GM18517 (cell line): Measurements from ENCODE around the gene DYNLT2B.
"Not testable (repeated sequence)": the region's sequence is repeated elsewhere in the genome, so short reads cannot be mapped to it uniquely, and the experiment has no call there.

ENCODE experiments used
- ATAC-seq: cut with Tn5 transposase; IDR thresholded peaks from one replicate; pipeline ENCODE4 v1.9.1; 2021; ENCODE audit warnings: mild to moderate bottlenecking, moderate library complexity; ENCODE audit not compliant: unreplicated experiment

DYNLT2B gene

DNA sequence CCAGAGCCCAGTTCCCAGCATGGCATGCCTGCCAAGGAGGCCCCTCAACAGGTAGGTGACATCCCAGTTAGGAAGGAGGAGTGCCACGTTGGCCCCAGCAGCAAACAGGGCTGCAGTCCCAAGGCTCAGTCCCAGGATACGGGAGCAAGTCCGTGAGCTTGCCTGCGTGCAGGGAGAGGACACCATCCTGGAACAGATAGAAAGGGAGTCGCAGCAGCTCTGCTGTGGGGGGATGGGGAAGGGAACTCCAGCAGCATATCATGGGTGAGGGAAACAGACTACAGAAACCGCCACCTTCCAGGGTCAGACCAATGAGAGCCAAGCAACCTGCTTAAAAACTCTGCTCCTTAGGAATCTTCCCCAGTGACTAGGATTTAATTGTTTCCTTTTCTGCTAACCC, 9.4 kb upstream of the DYNLT2B start:
- ATAC-seq: no peak

DNA sequence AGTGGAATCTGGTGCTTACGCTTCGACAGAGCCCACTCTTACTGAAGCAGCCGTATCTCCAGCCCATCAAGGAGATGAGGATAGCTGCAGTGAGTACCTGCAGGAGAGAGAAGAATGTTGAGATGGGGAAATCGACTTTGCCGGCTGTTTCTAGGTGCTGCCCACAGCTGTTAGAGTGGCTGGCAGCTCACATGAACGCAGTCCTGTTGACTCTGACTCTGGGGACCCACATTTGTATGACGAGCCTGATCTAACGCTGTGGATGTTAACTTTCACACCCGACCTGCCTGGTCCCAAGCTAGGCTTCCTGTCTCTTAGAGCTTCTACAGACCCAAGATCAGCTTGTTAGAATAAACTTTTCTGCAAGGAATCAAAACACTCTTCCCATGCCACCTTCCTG, 8.9 kb upstream of the DYNLT2B start:
- ATAC-seq: no peak

DNA sequence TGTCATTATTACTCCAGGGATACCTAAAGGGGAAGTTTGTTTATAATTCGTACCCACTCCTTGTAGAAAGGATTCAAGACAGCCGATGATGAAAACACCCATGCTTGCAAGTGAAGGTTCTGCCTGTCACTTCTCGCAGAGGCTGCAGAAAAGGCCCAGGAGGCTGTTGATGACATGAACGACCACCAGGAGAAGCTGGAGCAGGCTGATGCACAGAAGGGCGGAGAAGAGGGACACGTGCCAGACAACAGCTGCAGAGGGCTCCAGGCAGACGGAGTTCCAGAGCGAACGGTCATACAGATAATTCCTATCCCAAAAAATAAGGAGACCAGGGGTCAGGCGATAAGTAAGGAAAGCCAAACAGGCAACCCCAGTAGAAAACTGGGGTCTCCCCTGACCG, 5.7 kb upstream of the DYNLT2B start:
- ATAC-seq: no peak

DNA sequence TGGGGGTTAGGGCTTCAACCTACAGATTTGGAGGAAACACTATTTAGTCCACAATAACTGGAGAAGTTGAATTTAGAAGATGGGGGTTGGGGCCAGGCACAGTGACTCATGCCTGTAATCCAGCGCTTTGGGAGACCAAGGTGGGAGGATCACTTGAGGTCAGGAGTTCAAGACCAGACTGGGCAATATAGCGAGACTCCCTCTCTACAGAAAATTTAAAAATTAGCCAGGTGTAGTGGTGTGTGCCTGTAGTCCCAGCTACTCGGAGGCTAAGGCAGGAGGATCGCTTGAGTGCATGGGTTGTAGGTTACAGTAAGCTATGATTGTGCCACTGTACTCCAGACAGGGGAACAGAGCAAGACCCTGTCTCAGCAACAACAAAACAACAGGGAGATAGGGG, 5.0 kb upstream of the DYNLT2B start:
- no peak for ATAC-seq

DNA sequence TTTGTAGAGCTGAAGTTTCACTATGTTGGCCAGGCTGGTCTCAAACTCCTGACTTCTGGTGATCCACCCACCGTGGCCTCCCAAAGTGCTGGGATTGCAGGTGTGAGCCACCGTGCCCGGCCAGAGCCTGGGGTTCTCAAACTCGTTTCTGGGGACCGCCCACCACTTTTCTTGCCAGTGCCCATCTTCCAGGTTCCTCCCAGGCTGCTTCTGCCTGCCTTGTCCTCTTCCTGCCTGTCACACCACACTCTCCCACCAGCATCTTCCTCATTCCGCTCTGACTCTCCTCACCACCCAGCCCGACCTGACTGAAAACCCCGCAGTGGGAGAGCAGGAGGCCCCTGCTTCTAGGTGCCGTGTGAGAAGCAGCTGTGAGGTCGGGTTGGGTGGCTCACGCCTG, 3.1 kb upstream of the DYNLT2B start:
- no peak for ATAC-seq

DNA sequence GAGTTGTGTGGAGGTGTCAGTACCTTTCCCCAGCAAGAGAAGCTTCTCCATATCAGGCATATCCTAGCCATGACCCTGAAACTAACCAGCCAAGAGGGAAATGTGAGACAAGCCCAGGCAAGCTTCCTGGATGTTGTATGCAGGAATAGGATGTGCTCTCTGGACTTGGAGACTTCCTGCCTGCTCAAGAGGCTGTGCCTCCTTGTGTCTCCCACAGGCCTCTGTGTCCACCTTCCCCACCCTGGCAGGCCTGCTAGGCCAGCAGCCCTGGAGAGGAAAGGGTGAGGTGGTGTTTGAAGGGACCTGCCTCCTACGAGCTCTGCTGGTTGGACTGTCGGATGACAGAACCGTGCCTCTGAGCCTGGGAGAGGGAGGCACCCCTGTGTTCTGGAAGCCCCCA, 2.1 kb upstream of the DYNLT2B start:
- no peak for ATAC-seq

DNA sequence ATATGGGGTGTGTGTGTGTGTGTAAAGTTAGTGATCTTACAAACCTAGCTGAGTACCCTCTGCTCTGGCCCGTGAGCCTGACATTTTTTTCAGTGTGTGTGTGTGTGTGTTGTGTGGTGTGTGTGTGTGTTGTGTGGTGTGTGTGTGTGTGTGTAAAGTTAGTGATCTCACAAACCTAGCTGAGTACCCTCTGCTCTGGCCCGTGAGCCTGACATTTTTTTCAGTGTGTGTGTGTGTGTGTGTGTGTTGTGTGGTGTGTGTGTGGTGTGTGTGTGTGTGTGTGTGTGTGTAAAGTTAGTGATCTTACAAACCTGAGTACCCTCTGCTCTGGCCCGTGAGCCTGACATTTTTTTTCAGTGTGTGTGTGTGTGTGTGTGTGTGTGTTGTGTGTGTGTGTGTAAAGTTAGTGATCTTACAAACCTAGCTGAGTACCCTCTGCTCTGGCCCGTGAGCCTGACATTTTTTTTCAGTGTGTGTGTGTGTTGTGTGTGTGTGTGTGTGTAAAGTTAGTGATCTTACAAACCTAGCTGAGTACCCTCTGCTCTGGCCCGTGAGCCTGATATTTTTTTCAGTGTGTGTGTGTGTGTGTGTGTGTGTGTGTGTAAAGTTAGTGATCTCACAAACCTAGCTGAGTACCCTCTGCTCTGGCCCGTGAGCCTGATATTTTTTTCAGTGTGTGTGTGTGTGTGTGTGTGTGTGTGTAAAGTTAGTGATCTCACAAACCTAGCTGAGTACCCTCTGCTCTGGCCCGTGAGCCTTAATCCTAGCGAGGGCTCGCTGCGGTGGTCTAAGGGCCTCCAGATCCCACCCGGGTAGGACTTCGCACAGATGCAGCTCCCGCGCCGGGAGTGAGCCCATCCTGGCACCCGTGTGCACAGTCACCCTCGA, 997 bp downstream of the DYNLT2B start:
- not testable (repeated sequence) for ATAC-seq

DNA sequence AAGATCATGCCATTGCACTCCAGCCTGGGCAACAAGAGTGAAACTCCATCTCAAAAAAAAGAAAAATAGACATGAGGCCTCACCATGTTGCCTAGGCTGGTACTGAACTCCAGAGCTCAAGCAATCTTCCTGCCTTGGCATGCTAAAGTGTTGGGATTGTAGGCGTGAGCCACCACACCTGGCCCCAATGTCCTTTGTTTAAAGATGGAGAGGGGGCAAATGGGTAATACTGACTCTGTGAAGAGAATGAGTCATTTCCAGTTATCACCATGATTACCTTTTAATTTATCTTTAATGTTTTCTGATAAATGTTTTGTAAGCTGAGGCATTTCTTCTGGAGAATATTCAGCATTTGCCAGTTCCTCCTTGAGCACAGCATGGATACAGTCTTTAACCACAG, 2.2 kb downstream of the DYNLT2B start:
- no peak for ATAC-seq

DNA sequence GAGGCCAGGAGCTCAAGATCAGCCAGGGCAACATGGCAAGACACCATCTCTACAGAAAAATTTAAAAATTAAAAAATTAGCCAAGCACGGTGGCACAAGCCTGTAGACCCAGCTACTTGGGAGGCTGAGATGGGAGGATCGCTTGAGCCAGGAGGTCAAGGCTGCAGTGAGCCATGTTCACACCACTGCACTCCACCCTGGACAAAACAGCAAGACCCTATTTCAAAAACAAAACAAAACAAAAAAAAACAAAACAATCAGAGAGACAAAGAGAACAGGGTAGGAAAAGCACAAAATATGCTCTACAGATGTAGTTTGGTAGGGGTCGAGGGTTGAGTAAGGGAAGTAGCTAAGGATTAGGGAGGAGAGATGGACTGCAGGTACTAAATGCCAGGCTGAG, 3.4 kb downstream of the DYNLT2B start:
- no peak for ATAC-seq

DNA sequence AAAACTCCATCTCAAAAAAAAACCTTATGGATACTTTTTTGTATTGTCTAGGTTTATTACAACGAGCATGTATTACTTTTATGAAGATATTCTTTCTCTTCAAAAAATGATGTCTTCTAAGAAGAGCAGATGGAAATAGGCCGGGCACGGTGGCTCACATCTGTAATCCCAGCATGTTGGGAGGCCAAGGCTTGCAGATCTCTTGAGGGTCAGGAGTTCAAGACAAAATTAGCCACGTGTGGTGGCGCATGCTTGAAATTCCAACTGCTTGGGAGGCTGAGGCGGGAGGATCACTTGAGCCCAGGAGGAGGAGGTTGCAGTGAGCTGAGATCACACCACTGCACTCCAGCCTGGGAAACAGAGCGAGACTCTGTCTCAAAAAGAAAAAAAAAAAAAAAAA, 4.0 kb downstream of the DYNLT2B start:
- ATAC-seq: not testable (repeated sequence)

DNA sequence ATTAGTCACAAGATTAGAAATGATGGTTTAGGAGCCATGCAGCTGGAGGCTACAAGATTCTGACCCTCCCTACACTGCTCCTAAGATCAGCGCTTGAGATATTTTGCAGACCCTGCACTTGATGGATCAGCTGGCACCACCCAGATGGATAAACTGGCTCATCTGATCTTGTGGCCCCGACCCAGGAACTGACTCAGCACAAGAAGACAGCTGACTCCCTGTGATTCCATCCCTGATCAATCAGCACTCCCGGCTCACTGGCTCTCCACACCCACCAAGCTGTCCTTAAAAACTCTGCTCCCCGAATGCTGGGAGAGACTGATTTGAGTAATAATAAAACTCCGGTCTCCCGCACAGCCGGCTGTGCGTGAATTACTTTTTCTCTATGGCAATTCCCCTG, 15.1 kb downstream of the DYNLT2B start:
- ATAC-seq: not testable (repeated sequence)

DNA sequence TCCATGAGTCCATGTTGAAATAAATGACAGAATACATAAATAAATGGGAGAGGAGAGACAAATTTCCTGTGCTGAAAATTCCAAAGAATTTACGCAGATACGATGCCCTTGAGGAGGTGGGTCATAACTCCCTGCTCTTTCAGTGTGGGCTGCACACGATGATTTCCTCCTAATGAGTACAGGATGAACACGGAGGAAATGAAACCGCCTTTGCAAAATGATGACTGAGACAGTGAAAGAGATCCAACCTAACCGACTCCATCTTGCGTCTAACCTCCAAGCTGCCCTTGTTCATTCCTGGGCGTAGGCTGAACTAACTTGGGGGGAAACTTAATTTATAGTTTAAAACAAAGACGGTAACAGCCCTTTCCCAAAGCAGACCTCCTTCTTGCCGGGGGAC, 15.5 kb downstream of the DYNLT2B start:
- ATAC-seq: not testable (repeated sequence)

DNA sequence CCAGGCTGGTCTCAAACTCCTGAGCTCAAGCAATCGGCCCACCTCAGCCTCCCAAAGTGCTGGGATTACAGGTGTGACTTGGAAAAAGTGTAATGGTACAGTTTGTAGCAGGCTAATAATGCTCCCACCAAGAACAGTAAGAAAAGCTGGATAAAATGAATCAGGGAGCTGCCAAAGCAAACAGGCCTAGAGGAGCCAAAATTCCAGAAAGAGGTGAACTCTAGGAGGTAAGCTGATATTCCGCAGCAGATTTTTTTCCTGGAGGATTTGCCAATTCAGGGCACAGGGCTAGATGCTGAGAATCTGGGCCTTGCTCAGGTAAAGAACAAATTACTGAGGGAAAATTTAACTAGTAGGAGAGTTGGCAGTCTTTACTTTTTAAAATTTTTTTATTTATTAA, 19.5 kb downstream of the DYNLT2B start:
- no peak for ATAC-seq

DNA sequence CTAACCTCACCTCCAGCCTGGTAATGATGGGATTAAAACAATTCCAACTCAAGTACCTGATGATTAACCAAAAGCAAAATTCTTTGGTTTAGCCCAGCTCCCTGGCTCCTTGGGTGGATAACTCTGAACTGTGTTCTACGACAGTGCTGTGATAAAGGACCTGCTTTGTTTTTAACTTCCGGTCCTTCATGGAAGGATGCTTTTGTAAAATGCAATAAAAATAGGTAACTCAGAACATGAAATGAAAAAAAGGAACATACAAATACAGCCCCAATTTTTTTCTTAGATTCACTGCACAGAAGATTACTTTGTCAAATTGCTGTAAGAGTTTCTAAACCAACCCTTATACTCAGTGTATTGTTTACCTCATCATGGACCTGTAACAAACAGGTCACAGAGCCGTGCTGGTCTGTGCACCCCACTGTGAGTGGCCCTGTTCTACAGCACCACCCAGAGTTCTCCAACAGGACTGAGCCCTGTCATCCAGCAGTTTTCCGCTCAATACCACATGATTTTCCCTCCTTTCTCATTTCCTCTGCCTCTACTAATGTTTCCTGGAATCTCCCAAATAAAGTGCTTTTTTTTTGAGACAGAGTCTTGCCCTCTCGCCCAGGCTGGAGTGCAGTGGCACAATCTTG, 25.6 kb downstream of the DYNLT2B start:
- ATAC-seq: no peak

DNA sequence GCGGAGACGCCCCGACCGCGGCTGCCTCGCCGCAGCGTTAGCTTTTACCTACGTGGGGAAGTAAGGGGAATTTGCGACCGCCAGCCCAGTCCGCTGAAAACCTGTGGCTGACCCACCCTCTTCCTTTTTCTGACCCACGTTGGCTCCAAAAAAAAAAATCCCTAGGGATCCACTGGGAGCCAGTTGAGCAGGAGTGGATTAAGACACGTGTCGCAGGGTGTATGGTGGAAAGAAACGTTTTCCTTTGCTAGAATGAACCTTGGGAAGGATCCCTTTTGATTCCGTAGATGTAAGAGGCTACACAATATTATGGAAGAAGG, 29.9 kb downstream of the DYNLT2B start:
- ATAC-seq: peak; percentile 9

DNA sequence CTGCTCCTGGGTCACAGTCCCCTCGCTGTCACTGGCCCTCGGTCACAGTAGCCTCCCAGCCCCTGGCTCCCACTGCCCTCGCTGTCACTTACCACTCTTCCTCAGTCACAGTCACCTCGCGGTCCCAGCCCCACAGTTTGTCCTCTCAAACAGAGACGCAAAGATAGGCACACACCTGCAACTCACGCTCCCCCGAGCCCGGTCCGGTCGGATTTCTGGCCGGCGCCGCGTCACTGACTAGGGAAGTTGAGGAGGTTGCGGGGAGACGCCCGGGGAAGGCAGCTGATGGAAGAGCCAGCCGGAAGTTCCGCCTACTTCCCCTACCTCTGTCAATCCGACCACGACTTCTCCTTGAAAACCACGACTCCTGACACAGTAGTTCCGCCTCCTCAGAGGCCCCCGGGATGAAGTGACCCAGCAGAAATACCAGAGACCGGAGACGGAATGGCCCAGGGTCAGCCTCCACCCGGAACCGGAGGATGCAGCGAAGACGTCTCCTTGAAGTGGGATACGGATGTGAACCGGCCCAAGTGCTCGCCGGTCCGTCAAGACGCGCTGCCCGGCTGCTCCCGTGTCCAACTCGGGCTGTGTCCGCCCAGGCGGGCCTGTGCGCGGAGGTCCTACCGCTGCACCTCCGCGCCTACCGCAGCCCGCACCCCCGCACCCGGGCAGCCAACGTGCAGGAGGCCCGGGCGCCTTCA, 30.4 kb downstream of the DYNLT2B start, which contains the start of gene PCYT1A:
TSS of gene PCYT1A (minus strand) at position 287 of the 701 bp plus-strand sequence. CDS start 17,195 bp downstream, outside the sequence.
- peak; percentile 61 for ATAC-seq

DNA sequence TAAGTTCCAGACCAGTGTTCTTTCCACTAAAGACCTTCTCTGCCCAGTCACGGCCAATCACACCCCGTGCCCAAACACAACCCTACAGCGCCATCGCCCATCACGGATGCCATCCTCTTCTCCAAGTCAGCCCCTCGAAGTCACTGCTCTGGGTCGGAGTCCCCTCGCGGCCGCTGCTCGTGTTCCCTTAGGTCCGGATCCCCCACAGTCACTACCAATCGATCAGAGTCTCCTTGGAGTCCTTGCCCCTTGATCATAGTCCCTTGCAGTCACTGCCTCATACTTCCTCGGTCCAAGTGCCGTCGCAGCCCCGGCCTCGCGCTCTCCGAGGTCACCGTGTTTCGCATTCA, 31.0 kb downstream of the DYNLT2B start:
- no peak for ATAC-seq

DNA sequence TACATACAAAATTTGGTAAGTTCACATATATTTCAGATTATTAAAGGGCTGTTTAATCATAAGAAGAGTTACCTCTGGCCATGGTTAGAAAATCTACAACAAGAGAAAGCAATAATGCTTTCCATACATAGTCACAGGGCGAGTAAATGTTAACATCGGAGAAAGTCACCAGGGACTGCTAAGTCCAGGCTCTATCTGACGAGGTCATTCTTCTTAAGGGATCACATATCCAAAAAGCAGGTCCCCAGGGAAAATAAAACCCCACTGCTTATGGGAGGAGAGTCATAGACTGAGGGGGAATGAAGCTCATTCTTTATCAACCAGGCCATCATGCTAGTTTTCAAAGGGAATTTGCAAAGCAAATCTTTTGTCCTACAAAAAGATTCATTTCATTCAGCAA, 33.6 kb downstream of the DYNLT2B start:
- no peak for ATAC-seq

DNA sequence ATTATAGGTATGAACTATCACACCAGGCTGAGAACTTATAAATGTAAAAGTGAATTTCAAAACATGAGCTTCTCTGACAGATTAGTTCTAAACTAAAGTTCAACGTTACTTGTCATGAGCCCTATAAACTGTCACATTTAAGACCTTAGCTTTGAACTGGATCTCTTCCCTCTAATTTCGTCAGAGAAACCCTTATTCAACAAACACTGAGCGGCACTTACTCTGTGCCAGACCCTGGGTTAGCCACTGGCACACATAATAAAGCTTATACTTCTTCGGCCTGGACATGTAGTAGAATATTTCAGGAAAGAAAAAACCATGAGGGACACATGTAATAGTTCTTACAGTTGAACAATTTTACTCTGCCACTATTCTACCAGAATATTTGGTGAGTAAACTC, 36.1 kb downstream of the DYNLT2B start:
- no peak for ATAC-seq

DNA sequence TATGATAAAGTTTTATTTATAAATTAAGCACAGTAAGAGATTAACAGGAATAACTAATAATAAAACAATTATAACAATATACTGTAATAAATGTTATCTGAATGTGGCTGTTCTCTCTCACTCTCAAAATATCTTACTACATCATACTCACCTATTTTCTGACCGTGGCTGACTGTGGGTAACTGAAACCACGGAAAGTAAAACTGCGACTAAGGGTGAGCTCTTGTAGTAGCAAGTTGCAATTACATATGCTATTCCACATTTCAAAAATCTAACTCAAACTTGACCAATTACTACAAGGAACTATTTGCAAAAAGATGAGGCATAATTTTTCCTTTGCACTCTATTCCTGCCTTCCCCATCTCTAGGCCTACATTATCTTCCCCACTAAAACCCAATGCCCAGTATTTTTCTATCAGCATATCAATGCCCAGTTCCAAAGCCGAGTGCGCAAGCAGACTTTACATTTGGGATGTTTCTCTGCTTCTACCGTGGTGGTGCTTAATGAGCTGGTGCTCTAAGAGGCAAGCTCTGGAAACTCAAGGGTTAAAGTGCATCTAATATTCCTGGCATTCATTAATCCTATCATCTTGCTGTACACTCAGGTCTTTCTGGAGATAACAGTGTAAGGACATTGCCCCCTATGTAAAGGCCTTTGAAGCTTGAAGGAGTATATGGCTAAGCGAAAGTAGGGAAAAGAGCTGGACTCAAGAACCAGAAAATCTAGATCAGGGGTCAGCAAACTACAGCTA, 37.2 kb downstream of the DYNLT2B start:
- ATAC-seq: peak; percentile 65

DNA sequence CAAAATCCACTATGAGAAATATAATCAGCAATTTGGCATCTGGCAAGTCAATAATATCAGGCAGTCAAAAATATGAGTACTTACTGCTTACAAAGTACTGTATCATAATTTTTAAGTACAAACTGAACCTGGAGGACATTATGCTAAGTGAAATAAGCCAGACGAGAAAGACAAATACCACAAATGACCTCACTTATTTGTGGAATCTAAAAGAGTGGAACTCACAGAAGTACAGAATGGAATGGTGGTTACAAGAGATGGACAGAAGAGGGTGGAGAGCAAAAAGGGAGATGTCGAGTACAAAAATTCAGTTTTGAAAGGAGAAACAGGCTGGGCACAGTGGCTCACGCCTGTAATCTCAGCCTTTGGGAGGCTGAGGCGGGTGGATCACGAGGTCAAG, 42.9 kb downstream of the DYNLT2B start:
- ATAC-seq: no peak
